SU-DHL-6 (cell line): ENCODE data around the gene WNT3A.

Experiments
- H2AFZ ChIP-seq: fragments of 200-600 bp; sonication (generic); 2 replicates; pipeline ENCODE4 v1.6.1; 2014; ENCODE audit warnings: low read depth, mild to moderate bottlenecking, moderate library complexity, mixed read lengths, antibody characterized with exemption, low read length; ENCODE audit not compliant: severe bottlenecking
- H3F3A ChIP-seq: fragments of 200-600 bp; shearing (Covaris generic); 2 replicates; pipeline ENCODE4 v1.6.0; 2016; ENCODE audit warnings: antibody characterized with exemption, mild to moderate bottlenecking; ENCODE audit not compliant: insufficient read depth
- H3K27ac ChIP-seq: fragments of 200-600 bp; sonication (generic); 2 replicates; pipeline ENCODE4 v1.5.1; 2016; ENCODE audit warnings: low read depth, mild to moderate bottlenecking, low read length, moderate library complexity, mixed read lengths
- H3K27me3 ChIP-seq: fragments of 200-600 bp; sonication (generic), shearing (Covaris generic); 2 replicates; pipeline ENCODE4 v1.6.0; 2014; ENCODE audit warnings: mild to moderate bottlenecking, low read length
- H3K36me3 ChIP-seq: fragments of 200-600 bp; sonication (generic); 2 replicates; pipeline ENCODE4 v1.6.1; 2014; ENCODE audit warnings: mild to moderate bottlenecking, low read length, mixed read lengths
- H3K4me2 ChIP-seq: fragments of 300-600, 200-600 bp; shearing (Covaris generic), sonication (generic); 2 replicates; pipeline ENCODE4 v1.6.0; 2014; ENCODE audit warnings: low read length, low read depth, mild to moderate bottlenecking; ENCODE audit not compliant: poor library complexity, severe bottlenecking
- H3K4me3 ChIP-seq: fragments of 200-600 bp; sonication (generic); 2 replicates; pipeline ENCODE4 v1.5.1; 2014; ENCODE audit warnings: antibody characterized with exemption, low read length, mild to moderate bottlenecking, mixed read lengths; ENCODE audit not compliant: insufficient read depth, poor library complexity, severe bottlenecking
- H3K79me2 ChIP-seq: fragments of 200-600 bp; sonication (generic); 2 replicates; pipeline ENCODE4 v1.6.1; 2014; ENCODE audit warnings: mild to moderate bottlenecking, low read length, moderate library complexity; ENCODE audit not compliant: insufficient read depth
- H3K9ac ChIP-seq: fragments of 200-600 bp; sonication (generic); 2 replicates; pipeline ENCODE4 v1.7.0; 2014; ENCODE audit warnings: mild to moderate bottlenecking, low read length
- H3K9me2 ChIP-seq: fragments of 200-600 bp; sonication (generic); replicated peaks from 2 replicates; pipeline ENCODE4 v1.6.1; 2014; ENCODE audit warnings: low read length; ENCODE audit not compliant: insufficient read depth
- H3K9me3 ChIP-seq: fragments of 200-600 bp; sonication (generic); 2 replicates; pipeline ENCODE4 v1.6.1; 2014; ENCODE audit warnings: low read length, mixed read lengths; ENCODE audit not compliant: insufficient read depth
- H4K20me1 ChIP-seq: fragments of 200-600 bp; sonication (generic); 2 replicates; pipeline ENCODE4 v1.6.1; 2014; ENCODE audit warnings: low read depth, mild to moderate bottlenecking, antibody characterized with exemption, low read length, moderate library complexity, mixed read lengths
- EZH2phosphoT487 ChIP-seq: fragments of 200-600 bp; sonication (generic), shearing (Covaris generic); conservative IDR thresholded peaks from 2 replicates; pipeline ENCODE4 v1.6.1; 2018; ENCODE audit warnings: mild to moderate bottlenecking, antibody characterized with exemption, low read length, moderate library complexity, mixed read lengths
- TF ChIP-seq, protein P1 (sequence below): fragments of 200-600 bp; sonication (generic); IDR thresholded peaks from one replicate; pipeline ENCODE4 v1.5.1; 2017; ENCODE audit warnings: antibody characterized with exemption, mild to moderate bottlenecking, low read length, moderate library complexity; ENCODE audit not compliant: insufficient read depth, poor library complexity, severe bottlenecking

The WNT3A gene

DNA sequence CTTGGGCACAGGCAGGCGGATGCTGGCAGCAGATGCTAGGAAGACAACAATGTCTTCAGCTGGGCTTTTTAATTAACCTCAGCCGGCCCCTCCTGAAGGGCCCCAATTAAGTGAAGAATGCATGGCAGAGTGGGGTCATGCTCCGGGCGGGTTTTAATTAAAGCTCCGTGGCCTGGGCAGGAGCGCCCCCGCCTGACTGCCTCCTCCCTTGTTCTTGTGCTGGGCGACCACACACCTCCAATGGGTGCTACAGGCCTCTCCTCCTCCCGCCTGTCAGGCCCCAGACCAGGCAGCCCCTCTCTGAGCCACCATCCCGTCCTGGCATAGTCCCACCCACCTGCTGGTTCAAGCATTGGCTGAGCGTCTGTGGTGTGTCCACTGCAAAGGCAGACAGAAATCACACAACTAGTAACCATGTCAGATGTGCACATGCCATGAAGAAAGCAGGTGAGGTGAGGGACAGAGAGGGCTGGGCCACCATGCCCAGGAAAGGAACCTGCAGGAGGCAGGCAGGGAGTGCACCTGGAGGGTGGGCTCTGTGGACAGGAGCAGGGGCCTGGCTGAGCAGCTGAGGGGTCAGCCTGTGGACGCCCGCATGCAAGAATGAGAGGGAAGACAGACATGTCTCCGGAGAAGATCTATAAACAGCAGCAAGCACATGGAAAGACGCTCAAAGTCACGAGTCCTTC, 67.2 kb downstream of the WNT3A start:
- H3K9me3 ChIP-seq, result no peaks in the 10 kb centered on the region
- no peaks in the 10 kb centered on the region for H3K36me3 ChIP-seq
- H3K27me3 ChIP-seq, result no peaks in the 10 kb centered on the region
- H3K27ac ChIP-seq, result no peak overlapping the region
- no peak overlapping the region for H2AFZ ChIP-seq
- no peak overlapping the region for H3K4me2 ChIP-seq
- no peak for TF ChIP-seq EZH2phosphoT487
- TF ChIP-seq, protein P1, sequence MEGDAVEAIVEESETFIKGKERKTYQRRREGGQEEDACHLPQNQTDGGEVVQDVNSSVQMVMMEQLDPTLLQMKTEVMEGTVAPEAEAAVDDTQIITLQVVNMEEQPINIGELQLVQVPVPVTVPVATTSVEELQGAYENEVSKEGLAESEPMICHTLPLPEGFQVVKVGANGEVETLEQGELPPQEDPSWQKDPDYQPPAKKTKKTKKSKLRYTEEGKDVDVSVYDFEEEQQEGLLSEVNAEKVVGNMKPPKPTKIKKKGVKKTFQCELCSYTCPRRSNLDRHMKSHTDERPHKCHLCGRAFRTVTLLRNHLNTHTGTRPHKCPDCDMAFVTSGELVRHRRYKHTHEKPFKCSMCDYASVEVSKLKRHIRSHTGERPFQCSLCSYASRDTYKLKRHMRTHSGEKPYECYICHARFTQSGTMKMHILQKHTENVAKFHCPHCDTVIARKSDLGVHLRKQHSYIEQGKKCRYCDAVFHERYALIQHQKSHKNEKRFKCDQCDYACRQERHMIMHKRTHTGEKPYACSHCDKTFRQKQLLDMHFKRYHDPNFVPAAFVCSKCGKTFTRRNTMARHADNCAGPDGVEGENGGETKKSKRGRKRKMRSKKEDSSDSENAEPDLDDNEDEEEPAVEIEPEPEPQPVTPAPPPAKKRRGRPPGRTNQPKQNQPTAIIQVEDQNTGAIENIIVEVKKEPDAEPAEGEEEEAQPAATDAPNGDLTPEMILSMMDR, result no peak
- H3K4me3 ChIP-seq, result no peak overlapping the region
- no peaks in the 10 kb centered on the region for H3K9me2 ChIP-seq
- no peaks in the 10 kb centered on the region for H3K79me2 ChIP-seq
- H4K20me1 ChIP-seq, result no peaks in the 10 kb centered on the region
- no peak overlapping the region for H3K9ac ChIP-seq
- H3F3A ChIP-seq, result no peaks in the 10 kb centered on the region

DNA sequence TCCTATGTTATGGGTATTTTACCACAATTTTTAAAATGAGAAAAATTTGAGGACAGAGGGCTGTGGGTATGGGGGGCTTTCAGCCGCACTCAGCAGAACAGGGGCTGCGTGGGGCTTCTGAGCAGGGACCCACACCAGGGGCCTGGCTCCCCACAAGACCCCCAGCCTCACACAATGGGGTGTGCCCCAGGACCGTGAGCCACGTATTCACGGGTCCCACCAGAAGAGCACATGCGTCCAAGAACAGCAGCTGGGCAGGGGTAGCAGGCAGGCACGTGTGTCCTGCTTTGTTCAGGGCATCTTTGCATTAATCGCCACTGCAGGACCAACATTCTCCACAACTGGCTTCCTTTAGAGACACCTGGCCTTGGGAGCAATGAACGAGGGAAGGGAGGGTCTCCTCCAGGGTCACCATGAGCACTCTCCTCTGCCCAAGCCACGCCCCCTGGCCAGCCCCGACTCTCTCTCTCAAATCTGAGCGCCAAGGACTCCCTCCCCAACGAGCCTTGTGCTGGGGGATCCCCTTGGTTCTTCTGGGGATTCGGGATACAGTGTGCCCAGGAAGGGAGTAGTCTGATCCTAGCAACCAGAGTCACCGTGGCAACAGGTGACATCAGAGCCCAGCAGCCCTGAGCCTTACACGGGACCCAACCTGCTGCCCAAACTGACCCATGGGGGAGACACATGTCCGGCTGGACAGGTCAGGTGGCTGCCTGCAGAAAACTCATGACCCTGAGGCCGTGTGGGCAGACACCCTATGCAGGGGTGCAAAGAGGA, 68.3 kb downstream of the WNT3A start:
- Histone ChIP-seq H3K27me3 (no peaks in the 10 kb centered on the region), H3K9me3 (no peaks in the 10 kb centered on the region), H2AFZ (no peak overlapping the region), H3F3A (no peaks in the 10 kb centered on the region), H3K9ac (no peak overlapping the region), H3K79me2 (peaks cover under 1% of the 10 kb centered on the region; the same call in 1 of the 2 replicates), H3K4me2 (no peak overlapping the region), H3K27ac (no peak overlapping the region), H4K20me1 (no peaks in the 10 kb centered on the region), H3K9me2 (no peaks in the 10 kb centered on the region), H3K4me3 (no peak overlapping the region), H3K36me3 (no peaks in the 10 kb centered on the region)
- TF ChIP-seq EZH2phosphoT487, result no peak
- TF ChIP-seq, protein P1, result no peak

DNA sequence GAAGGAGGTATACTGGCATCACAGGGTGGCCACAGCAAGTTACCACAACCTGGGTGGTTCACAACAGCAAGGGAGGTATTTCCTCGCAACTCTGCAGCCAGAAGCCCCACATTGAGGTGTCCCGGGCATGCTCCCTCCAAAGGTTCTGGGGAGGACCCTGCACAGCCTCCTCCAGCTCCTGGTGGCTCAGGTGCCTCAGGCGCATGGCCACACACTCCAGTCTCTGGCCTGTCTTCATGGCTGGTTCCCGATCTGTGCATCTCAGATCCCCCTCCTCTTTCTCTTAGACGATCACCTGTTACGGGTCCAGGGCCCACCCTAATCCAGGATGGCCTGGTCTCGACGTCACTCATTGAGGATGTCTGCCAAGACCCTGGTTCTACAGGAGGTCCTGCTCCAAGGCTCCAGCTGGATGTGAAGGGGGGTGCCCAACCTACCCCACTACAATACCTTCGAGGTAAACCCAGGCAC, 69.0 kb downstream of the WNT3A start:
- Histone ChIP-seq H3K79me2 (peaks cover 8% of the 10 kb centered on the region), H2AFZ (no peak overlapping the region), H3K27me3 (no peaks in the 10 kb centered on the region), H3K9me2 (no peaks in the 10 kb centered on the region), H3F3A (no peaks in the 10 kb centered on the region), H3K27ac (no peak overlapping the region), H3K36me3 (no peaks in the 10 kb centered on the region), H3K4me3 (no peak overlapping the region), H4K20me1 (no peaks in the 10 kb centered on the region), H3K4me2 (no peak overlapping the region), H3K9me3 (no peaks in the 10 kb centered on the region), H3K9ac (no peak overlapping the region)
- no peak for TF ChIP-seq EZH2phosphoT487
- TF ChIP-seq, protein P1, result no peak
